ENCODE data around the gene ITGA6.
A peak's percentile ranks its signal among the peaks of the same experiment; 100 is the strongest.
"Not testable (repeated sequence)": the region's sequence is repeated elsewhere in the genome, so short reads cannot be mapped to it uniquely, and the experiment has no call there.

The ITGA6 gene

GRCh38 chr2:172531309-172531708 is 103.9 kb downstream of the ITGA6 start:
- no peak for DNase-seq

GRCh38 chr2:172532461-172532860 is 105.1 kb downstream of the ITGA6 start:
- not testable (repeated sequence) for DNase-seq

GRCh38 chr2:172533687-172534086 is 106.3 kb downstream of the ITGA6 start:
- DNase-seq = no peak

- DNase-seq = no peak
Measured at GRCh38 chr2:172535119-172535518, 107.7 kb downstream of the ITGA6 start.

- not testable (repeated sequence) for DNase-seq
Measured at GRCh38 chr2:172537851-172538250, 110.5 kb downstream of the ITGA6 start.

GRCh38 chr2:172539767-172540166 is 112.4 kb downstream of the ITGA6 start:
- DNase-seq = no peak

GRCh38 chr2:172540421-172540820 is 113.0 kb downstream of the ITGA6 start:
- no peak for DNase-seq

GRCh38 chr2:172545408-172546075 is 118.2 kb downstream of the ITGA6 start:
- DNase-seq = no peak

GRCh38 chr2:172549131-172549530 is 121.7 kb downstream of the ITGA6 start:
- DNase-seq = no peak

- DNase-seq = not testable (repeated sequence)
Measured at GRCh38 chr2:172549802-172550201, 122.4 kb downstream of the ITGA6 start.

- DNase-seq = no peak
Measured at GRCh38 chr2:172550419-172550818, 123.0 kb downstream of the ITGA6 start.

GRCh38 chr2:172551271-172551670 is 123.9 kb downstream of the ITGA6 start:
- no peak for DNase-seq

GRCh38 chr2:172552547-172553291 is 125.3 kb downstream of the ITGA6 start:
- DNase-seq = no peak

GRCh38 chr2:172554352-172555271 is 127.2 kb downstream of the ITGA6 start:
- DNase-seq = no peak

GRCh38 chr2:172555272-172555521 is 127.8 kb downstream of the ITGA6 start:
- DNase-seq = peak; percentile 17

Measured in NK-92 treated with Interleukin-12 subunit alpha and Interleukin-12 subunit beta, amount 100 ng/mL, for 24 hours (cell line).